Thoracic aorta (tissue), 2 donors: Measurements from ENCODE around the gene E2F1. TPM values are rescaled to one million over a fixed set of nuclear protein-coding genes. Genes with fewer than 3 reads are reported as not detected.

Experiments used
- ATAC-seq: fragments of 150-250 bp; one replicate; pipeline ENCODE4 v1.8.0; 2017; ENCODE audit warnings: low read depth; ENCODE audit not compliant: insufficient number of reproducible peaks, low FRiP score
- DNase-seq: peaks from one replicate; pipeline ENCODE4 v3.0.0-alpha.2; 2020; ENCODE audit warnings: low spot score
- H3K27ac ChIP-seq, 2 donors: fragments of 200-600 bp; sonication (generic); 1 replicate in 1 of 2; 2 replicates in 1 of 2; pipeline ENCODE4 v1.5.1; 2016; ENCODE audit warnings: mild to moderate bottlenecking in 2 of 2, moderate library complexity in 2 of 2
- H3K27me3 ChIP-seq: fragments of 200-600 bp; sonication (generic); replicated peaks from 2 replicates; pipeline ENCODE4 v1.6.0; 2016; ENCODE audit warnings: mild to moderate bottlenecking; ENCODE audit not compliant: insufficient read depth
- H3K36me3 ChIP-seq: fragments of 200-600 bp; sonication (generic); one replicate; pipeline ENCODE4 v1.5.1; 2016
- H3K4me1 ChIP-seq, 2 donors: fragments of 200-600 bp; sonication (generic); 1 replicate in 1 of 2; 2 replicates in 1 of 2; pipeline versions ENCODE4 v1.5.1 to v1.6.0; 2016; ENCODE audit warnings: low read depth in 2 of 2, mild to moderate bottlenecking in 1 of 2; ENCODE audit not compliant: control insufficient read depth in 1 of 2
- H3K4me3 ChIP-seq: fragments of 200-600 bp; sonication (generic); 2 replicates; pipeline ENCODE4 v1.5.1; 2016; ENCODE audit warnings: mild to moderate bottlenecking
- H3K9me3 ChIP-seq: fragments of 200-600 bp; sonication (generic); 2 replicates; pipeline ENCODE4 v1.5.1; 2016
- CTCF ChIP-seq: fragments of 200-600 bp; sonication (generic); IDR thresholded peaks from one replicate; pipeline ENCODE4 v1.5.1; 2019; ENCODE audit warnings: antibody characterized with exemption
- total RNA-seq, 2 donors: library from RNA; depleted of rRNA; stranded (reverse); fragments of >200 nt; gene quantifications; one replicate each; pipeline versions ENCODE4 v1.1.0 to v1.2.3, GENCODE V29; 2016

E2F1 gene
- total RNA-seq, 2 donors from 2014 or later: 0.68 to 0.92 TPM

GRCh38 chr20:33679758-33680485 is 6.3 kb downstream of the E2F1 start:
- peak overlapping the region; percentile 5 to 12 for H3K27ac ChIP-seq
- no peaks in the 10 kb centered on the region for H3K36me3 ChIP-seq
- no peaks in the 10 kb centered on the region for H3K9me3 ChIP-seq
- peaks cover 27 to 40% of the 10 kb centered on the region in 2 donors for H3K4me1 ChIP-seq
- H3K27me3 ChIP-seq: no peaks in the 10 kb centered on the region
- no peak overlapping the region for H3K4me3 ChIP-seq
- DNase-seq: no peak
- no peak for ATAC-seq
- TF ChIP-seq CTCF: no peak

GRCh38 chr20:33677991-33678702 is 8.0 kb downstream of the E2F1 start:
- Histone ChIP-seq H3K27ac (no peak overlapping the region), H3K4me3 (no peak overlapping the region), H3K36me3 (no peaks in the 10 kb centered on the region), H3K4me1 (peaks cover 34 to 52% of the 10 kb centered on the region in 2 donors), H3K27me3 (no peaks in the 10 kb centered on the region), H3K9me3 (no peaks in the 10 kb centered on the region)
- no peak for TF ChIP-seq CTCF
- ATAC-seq (no peak), DNase-seq (no peak)

- Histone ChIP-seq H3K36me3 (no peaks in the 10 kb centered on the region), H3K9me3 (no peaks in the 10 kb centered on the region), H3K27ac (peak overlapping the region; percentile 95 to 96), H3K4me1 (peaks cover 42 to 64% of the 10 kb centered on the region in 2 donors), H3K4me3 (no peak overlapping the region), H3K27me3 (no peaks in the 10 kb centered on the region)
- no peak for TF ChIP-seq CTCF
- ATAC-seq (no peak), DNase-seq (no peak)
Observed at GRCh38 chr20:33676652-33677645, 9.2 kb downstream of the E2F1 start.

- Histone ChIP-seq H3K36me3 (no peaks in the 10 kb centered on the region), H3K4me3 (no peak overlapping the region), H3K27ac (peak overlapping the region; percentile 95 to 96), H3K4me1 (peaks cover 37 to 67% of the 10 kb centered on the region in 2 donors), H3K9me3 (no peaks in the 10 kb centered on the region), H3K27me3 (no peaks in the 10 kb centered on the region)
- ATAC-seq: no peak
- no peak for DNase-seq
- TF ChIP-seq CTCF: no peak
Observed at GRCh38 chr20:33676121-33676520, 10.1 kb downstream of the E2F1 start.
